HepG2 (cell line): Measurements from ENCODE around the gene SPINDOC.

Source experiments
- DPF2 ChIP-seq: sonication (generic); formaldehyde crosslinking; IDR thresholded peaks from 2 replicates; pipeline ENCODE4 v1.4.0; 2020; ENCODE audit warnings: mild to moderate bottlenecking, low read depth, missing genetic modification reagents, borderline replicate concordance
- ESRRA ChIP-seq: sonication (generic); formaldehyde crosslinking; IDR thresholded peaks from 2 replicates; pipeline ENCODE4 v1.5.1; 2020; ENCODE audit warnings: mild to moderate bottlenecking, low read depth, missing genetic modification reagents
- HNRNPL ChIP-seq: fragments of 200-400 bp; formaldehyde crosslinking; IDR thresholded peaks from 2 replicates; pipeline ENCODE4 v1.6.1; 2017; ENCODE audit warnings: mild to moderate bottlenecking, low read depth, low read length
- MEIS1 ChIP-seq: sonication (generic); formaldehyde crosslinking; IDR thresholded peaks from 2 replicates; pipeline ENCODE4 v1.9.0; 2021; ENCODE audit warnings: mild to moderate bottlenecking, missing genetic modification reagents, moderate library complexity, borderline replicate concordance
- RFX5 ChIP-seq: IDR thresholded peaks from 2 replicates; pipeline ENCODE4 v1.6.1; 2011; ENCODE audit warnings: low read depth, low read length, improper control_type of control experiment
- ZKSCAN5 ChIP-seq: sonication (generic); formaldehyde crosslinking; IDR thresholded peaks from 2 replicates; pipeline ENCODE4 v1.5.1; 2020; ENCODE audit warnings: mild to moderate bottlenecking, missing genetic modification reagents
- ZNF746 ChIP-seq: sonication (generic); formaldehyde crosslinking; IDR thresholded peaks from 2 replicates; pipeline ENCODE4 v1.8.0; 2022; ENCODE audit warnings: mild to moderate bottlenecking, missing genetic modification reagents
- TF ChIP-seq, protein P1 (sequence below): sonication (generic); formaldehyde crosslinking; IDR thresholded peaks from 2 replicates; pipeline ENCODE4 v1.8.0; 2022; ENCODE audit warnings: missing genetic modification reagents, mild to moderate bottlenecking, borderline replicate concordance

DNA sequence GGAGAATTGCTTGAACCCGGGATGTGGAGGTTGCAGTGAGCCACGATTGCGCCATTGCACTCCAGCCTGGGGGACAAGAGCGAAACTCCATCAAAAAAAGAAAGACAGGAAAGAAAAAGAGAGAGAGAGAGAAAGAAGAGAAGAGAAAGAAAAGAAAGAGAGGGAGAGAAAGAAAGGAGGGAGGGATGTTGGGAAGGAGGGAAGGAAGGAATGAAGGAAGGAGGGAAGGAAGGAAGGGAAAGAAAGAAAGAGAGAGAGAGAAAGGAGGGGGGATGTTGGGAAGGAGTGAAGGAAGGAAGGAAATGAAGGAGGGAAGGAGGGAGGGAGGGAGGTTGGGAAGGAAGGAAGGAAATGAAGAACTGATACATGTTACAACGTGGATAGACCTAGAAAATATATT, 12.3 kb upstream of the SPINDOC start:
- no peak for TF ChIP-seq DPF2 (CRISPR knock-in tag)
- TF ChIP-seq ZNF746: no peak
- TF ChIP-seq HNRNPL: no peak
- no peak for TF ChIP-seq MEIS1 (CRISPR knock-in tag)
- TF ChIP-seq, protein P1, sequence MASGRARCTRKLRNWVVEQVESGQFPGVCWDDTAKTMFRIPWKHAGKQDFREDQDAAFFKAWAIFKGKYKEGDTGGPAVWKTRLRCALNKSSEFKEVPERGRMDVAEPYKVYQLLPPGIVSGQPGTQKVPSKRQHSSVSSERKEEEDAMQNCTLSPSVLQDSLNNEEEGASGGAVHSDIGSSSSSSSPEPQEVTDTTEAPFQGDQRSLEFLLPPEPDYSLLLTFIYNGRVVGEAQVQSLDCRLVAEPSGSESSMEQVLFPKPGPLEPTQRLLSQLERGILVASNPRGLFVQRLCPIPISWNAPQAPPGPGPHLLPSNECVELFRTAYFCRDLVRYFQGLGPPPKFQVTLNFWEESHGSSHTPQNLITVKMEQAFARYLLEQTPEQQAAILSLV (CRISPR knock-in tag): no peak
- no peak for TF ChIP-seq ZKSCAN5 (CRISPR knock-in tag)
- no peak for TF ChIP-seq ESRRA (CRISPR knock-in tag)
- TF ChIP-seq RFX5: no peak
